Caco-2 (cell line): ENCODE measurements around the gene TSTD2. TPM values are rescaled to one million over a fixed set of nuclear protein-coding genes. Genes with fewer than 3 reads are reported as not detected.

ENCODE experiments used
- BruUV-seq: library from RNA; stranded (reverse); fragments of 400-500 nt; replicated peaks from 2 replicates; lab custom pipeline; 2021; lab: Mats Ljungman, UMichigan
- CTCF ChIA-PET: fragments of 300-600 bp; sonication (Branson Sonifier 250); formaldehyde crosslinking; loops from one replicate; lab custom pipeline; 2022; ENCODE audit warnings: antibody characterized with exemption; lab: Charles Lee
- POLR2A ChIA-PET: fragments of 300-600 bp; sonication (Branson Sonifier 250); formaldehyde crosslinking; loops from one replicate; lab custom pipeline; 2022; ENCODE audit warnings: antibody characterized with exemption; lab: Charles Lee
- DNase-seq, 2 experiments: peaks; one replicate each; pipeline versions ENCODE4 v3.0.0 to v3.0.0-alpha.2; 2020 to 2022
- H3K27me3 ChIP-seq: replicated peaks from 2 replicates; pipeline ENCODE4 v1.6.0; 2011; ENCODE audit warnings: low read length; ENCODE audit not compliant: control insufficient read depth, insufficient read depth
- H3K36me3 ChIP-seq: 2 replicates; pipeline ENCODE4 v1.5.1; 2011; ENCODE audit warnings: low read length; ENCODE audit not compliant: control insufficient read depth, insufficient read depth
- H3K4me1 ChIP-seq: fragments of 250-450 bp; sonication (Bioruptor Pico); 2 replicates; pipeline ENCODE4 v1.5.1; 2020; ENCODE audit warnings: mild to moderate bottlenecking
- H3K4me3 ChIP-seq: 2 replicates; pipeline ENCODE4 v1.5.1; 2011; ENCODE audit warnings: low read depth, mild to moderate bottlenecking, control low read depth, low read length
- H3K9me3 ChIP-seq: fragments of 250-450 bp; sonication (Bioruptor Pico); 2 replicates; pipeline ENCODE4 v1.5.1; 2020; ENCODE audit warnings: mild to moderate bottlenecking, moderate library complexity
- H3K27ac Mint-ChIP-seq: one replicate; pipeline ENCODE4 v1.8.0; 2022; ENCODE audit warnings: mixed read lengths; ENCODE audit not compliant: unreplicated experiment
- H3K27me3 Mint-ChIP-seq: one replicate; pipeline ENCODE4 v1.8.0; 2022; ENCODE audit warnings: mixed read lengths; ENCODE audit not compliant: insufficient read depth, unreplicated experiment
- H3K36me3 Mint-ChIP-seq: one replicate; pipeline ENCODE4 v1.8.0; 2022; ENCODE audit warnings: mild to moderate bottlenecking, mixed read lengths; ENCODE audit not compliant: insufficient read depth, unreplicated experiment
- H3K4me1 Mint-ChIP-seq: one replicate; pipeline ENCODE4 v1.8.0; 2022; ENCODE audit warnings: low read depth, mixed read lengths; ENCODE audit not compliant: unreplicated experiment
- H3K4me3 Mint-ChIP-seq: one replicate; pipeline ENCODE4 v1.8.0; 2022; ENCODE audit warnings: mild to moderate bottlenecking, moderate library complexity, mixed read lengths; ENCODE audit not compliant: unreplicated experiment
- H3K9me3 Mint-ChIP-seq: one replicate; pipeline ENCODE4 v1.8.0; 2022; ENCODE audit warnings: mixed read lengths; ENCODE audit not compliant: unreplicated experiment
- CTCF ChIP-seq, 2 experiments: fragments of 200-600 bp in 1 of 2; IDR thresholded peaks; 1 replicate in 1 of 2; 2 replicates in 1 of 2; pipeline versions ENCODE4 v1.5.1 to v1.8.0; 2011 to 2022; ENCODE audit warnings: antibody characterized with exemption in 1 of 2, control low read depth in 1 of 2, inconsistent platforms in 1 of 2, low read depth in 1 of 2, low read length in 1 of 2, mild to moderate bottlenecking in 1 of 2, moderate library complexity in 1 of 2; ENCODE audit not compliant: insufficient read depth in 1 of 2, severe bottlenecking in 1 of 2, unreplicated experiment in 1 of 2
- intact Hi-C: fragments of 100-400 bp; cut with micrococcal nuclease; formaldehyde crosslinking; loops from one replicate; pipeline ENCODE4 v1.10.0; 2022; ENCODE audit not compliant: unreplicated experiment
- total RNA-seq: library from RNA; stranded (reverse); gene quantifications from 2 replicates; pipeline ENCODE4 v1.2.3, GENCODE V29; 2022

TSTD2 gene
- total RNA-seq, 1 experiment from 2014 or later, result 20.7 TPM

GRCh38 chr9:97570899-97571298, 62.3 kb downstream of the TSTD2 start:
- DNase-seq, result no peak
- CTCF ChIA-PET, result no interaction called here
- BruUV-seq, result no TSS peak
- H3K36me3 ChIP-seq, result no peaks in the 10 kb centered on the region
- Mint-ChIP-seq H3K36me3 (no peaks in the 10 kb centered on the region), H3K27ac (no peak overlapping the region), H3K9me3 (no peaks in the 10 kb centered on the region), H3K4me1 (no peaks in the 10 kb centered on the region), H3K4me3 (no peak overlapping the region), H3K27me3 (no peaks in the 10 kb centered on the region)
- intact Hi-C loops, result no loop called here
- POLR2A ChIA-PET, result no interaction called here
- H3K27me3 ChIP-seq, result no peaks in the 10 kb centered on the region
- no peaks in the 10 kb centered on the region for H3K9me3 ChIP-seq
- no peak overlapping the region for H3K4me3 ChIP-seq
- no peaks in the 10 kb centered on the region for H3K4me1 ChIP-seq
- no peak for TF ChIP-seq CTCF (IDR thresholded peaks at IDR 0.05; ENCODE audit: insufficient read depth in 1 of 2, low read depth in 1 of 2, low read length in 1 of 2, severe bottlenecking in 1 of 2, unreplicated experiment in 1 of 2)

- no TSS peak for BruUV-seq
- Histone ChIP-seq H3K36me3 (no peaks in the 10 kb centered on the region), H3K4me1 (0 out of 2 replicates have a peak, but pooled peaks cover 4% of the 10 kb centered on the region), H3K9me3 (no peaks in the 10 kb centered on the region), H3K4me3 (no peak overlapping the region), H3K27me3 (no peaks in the 10 kb centered on the region)
- no peak for TF ChIP-seq CTCF (IDR thresholded peaks at IDR 0.05; ENCODE audit: insufficient read depth in 1 of 2, low read depth in 1 of 2, low read length in 1 of 2, severe bottlenecking in 1 of 2, unreplicated experiment in 1 of 2)
- Mint-ChIP-seq H3K9me3 (no peaks in the 10 kb centered on the region), H3K36me3 (no peaks in the 10 kb centered on the region), H3K27ac (no peak overlapping the region), H3K27me3 (no peaks in the 10 kb centered on the region), H3K4me1 (no peaks in the 10 kb centered on the region), H3K4me3 (no peak overlapping the region)
- ChIA-PET POLR2A (no interaction called here), CTCF (no interaction called here)
- intact Hi-C loops, result no loop called here
- no peak for DNase-seq
Measured at GRCh38 chr9:97568461-97569275, 64.5 kb downstream of the TSTD2 start.

DNA sequence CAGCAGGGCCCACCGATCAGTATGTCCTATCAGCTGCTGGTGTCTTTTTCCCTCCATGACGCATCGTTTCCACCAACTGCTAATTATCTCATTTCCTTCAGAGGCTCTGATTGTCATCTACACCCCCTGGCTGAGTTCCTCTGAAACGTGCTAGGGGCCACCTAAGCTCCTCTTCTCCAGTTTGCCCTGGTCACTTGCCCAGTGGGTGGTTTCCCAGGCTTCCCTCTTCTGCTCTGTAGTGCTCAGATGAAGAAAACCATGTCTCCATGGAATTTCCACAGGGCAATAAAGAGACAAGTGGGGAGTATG, 65.3 kb downstream of the TSTD2 start:
- Histone ChIP-seq H3K36me3 (no peaks in the 10 kb centered on the region), H3K4me3 (no peak overlapping the region), H3K4me1 (0 out of 2 replicates have a peak, but pooled peaks cover 4% of the 10 kb centered on the region), H3K9me3 (no peaks in the 10 kb centered on the region), H3K27me3 (no peaks in the 10 kb centered on the region)
- POLR2A ChIA-PET, result no interaction called here
- TF ChIP-seq CTCF (IDR thresholded peaks at IDR 0.05; ENCODE audit: insufficient read depth in 1 of 2, low read depth in 1 of 2, low read length in 1 of 2, severe bottlenecking in 1 of 2, unreplicated experiment in 1 of 2), result no peak
- intact Hi-C loops, result no loop called here
- Mint-ChIP-seq H3K4me1 (no peaks in the 10 kb centered on the region), H3K4me3 (no peak overlapping the region), H3K9me3 (no peaks in the 10 kb centered on the region), H3K27me3 (no peaks in the 10 kb centered on the region), H3K27ac (no peak overlapping the region), H3K36me3 (no peaks in the 10 kb centered on the region)
- CTCF ChIA-PET, result no interaction called here
- no peak for DNase-seq
- no TSS peak for BruUV-seq
